H1 (cell line): ENCODE data around the gene MRPS18B. TPM values are rescaled to one million over a fixed set of nuclear protein-coding genes. Genes with fewer than 3 reads are reported as not detected.

Source experiments
- CTCF ChIA-PET: fragments of 300-600 bp; sonication (Branson Sonifier 250); formaldehyde crosslinking; loops from one replicate; lab custom pipeline; 2021; ENCODE audit not compliant: partially characterized antibody; lab: Charles Lee
- POLR2A ChIA-PET: fragments of 300-600 bp; sonication (Branson Sonifier 250); formaldehyde crosslinking; loops from one replicate; lab custom pipeline; 2021; ENCODE audit warnings: inconsistent platforms; ENCODE audit not compliant: partially characterized antibody; lab: Charles Lee
- DNase-seq, 2 experiments: peaks; one replicate each; pipeline versions ENCODE4 v3.0.0 to v3.0.0-alpha.2; 2010 to 2022; ENCODE audit warnings: low spot score in 2 of 2, low read depth in 1 of 2, mixed read lengths in 1 of 2
- FAIRE-seq: peaks from 2 replicates; lab custom pipeline; 2011; peaks lifted over from hg19 to GRCh38; lab: Jason Lieb, UNC
- H2AFZ ChIP-seq: 2 replicates; pipeline ENCODE4 v1.8.1; 2012; ENCODE audit warnings: low read length, inconsistent platforms
- H2AK5ac ChIP-seq: 2 replicates; pipeline ENCODE4 v1.6.1; 2013; ENCODE audit warnings: low read depth, low read length
- H2BK120ac ChIP-seq: replicated peaks from 2 replicates; pipeline ENCODE3; 2013; ENCODE audit warnings: low read depth, low read length, inconsistent platforms
- H2BK12ac ChIP-seq: 2 replicates; pipeline ENCODE4 v1.6.1; 2013; ENCODE audit warnings: low read depth, low read length
- H2BK15ac ChIP-seq: 2 replicates; pipeline ENCODE4 v1.6.1; 2013; ENCODE audit warnings: low read length
- H2BK20ac ChIP-seq: 2 replicates; pipeline ENCODE4 v1.6.1; 2013; ENCODE audit warnings: low read length
- H2BK5ac ChIP-seq: 2 replicates; pipeline ENCODE4 v1.6.1; 2013; ENCODE audit warnings: low read depth, low read length
- H3K14ac ChIP-seq: 2 replicates; pipeline ENCODE4 v1.6.1; 2013; ENCODE audit warnings: inconsistent platforms; ENCODE audit not compliant: insufficient read length
- H3K18ac ChIP-seq: 2 replicates; pipeline ENCODE4 v1.6.1; 2013; ENCODE audit warnings: low read length; ENCODE audit errors: extremely low read depth
- H3K23ac ChIP-seq: 2 replicates; pipeline ENCODE4 v1.6.1; 2013; ENCODE audit warnings: inconsistent platforms; ENCODE audit not compliant: insufficient read length
- H3K23me2 ChIP-seq: 2 replicates; pipeline ENCODE4 v1.6.1; 2013; ENCODE audit warnings: low read depth, low read length
- H3K27ac ChIP-seq: 2 replicates; pipeline ENCODE4 v1.6.1; 2011; ENCODE audit warnings: low read depth, low read length, inconsistent platforms
- H3K27me3 ChIP-seq, 4 experiments: replicated peaks in 1 of 4; 1 replicate in 1 of 4; 2 replicates in 3 of 4; pipeline versions ENCODE4 v1.6.1 to v1.8.1; 2011 to 2013; ENCODE audit warnings: low read length in 3 of 4, mild to moderate bottlenecking in 3 of 4, inconsistent platforms in 2 of 4, mixed read lengths in 2 of 4, moderate library complexity in 1 of 4; ENCODE audit not compliant: control insufficient read depth in 3 of 4, insufficient read depth in 3 of 4; ENCODE audit errors: extremely low read depth in 1 of 4
- H3K36me3 ChIP-seq, 4 experiments: 2 replicates each; pipeline versions ENCODE4 v1.6.1 to v1.8.1; 2011 to 2013; ENCODE audit warnings: mild to moderate bottlenecking in 4 of 4, low read length in 3 of 4, moderate library complexity in 2 of 4, control low read depth in 1 of 4, inconsistent platforms in 1 of 4; ENCODE audit not compliant: insufficient read depth in 4 of 4, control insufficient read depth in 2 of 4
- H3K4ac ChIP-seq: replicated peaks from 2 replicates; pipeline ENCODE3; 2013; ENCODE audit warnings: low read length, low read depth, mixed read lengths, inconsistent platforms; ENCODE audit not compliant: insufficient read length
- H3K4me1 ChIP-seq, 4 experiments: replicated peaks in 1 of 4; 1 replicate in 1 of 4; 2 replicates in 3 of 4; pipeline versions ENCODE4 v1.6.1 to v1.8.1; 2011 to 2013; ENCODE audit warnings: low read length in 3 of 4, inconsistent platforms in 2 of 4, mixed read lengths in 1 of 4; ENCODE audit not compliant: insufficient read depth in 4 of 4, control insufficient read depth in 3 of 4
- H3K4me2 ChIP-seq, 2 experiments: 2 replicates each; pipeline versions ENCODE4 v1.6.1 to v1.8.1; 2011 to 2013; ENCODE audit warnings: low read depth in 2 of 2, low read length in 2 of 2, control low read depth in 1 of 2, inconsistent platforms in 1 of 2, mild to moderate bottlenecking in 1 of 2; ENCODE audit not compliant: insufficient read depth in 1 of 2
- H3K4me3 ChIP-seq, 4 experiments: fragments of 200-600, 300-600 bp in 1 of 4; sonication (generic), shearing (Covaris generic), sonication (Bioruptor Twin) in 1 of 4; 2 replicates each; pipeline versions ENCODE4 v1.5.1 to v1.8.1; 2011 to 2016; ENCODE audit warnings: low read length in 4 of 4, low read depth in 3 of 4, control low read depth in 2 of 4, inconsistent platforms in 2 of 4, mild to moderate bottlenecking in 2 of 4, mixed read lengths in 1 of 4, moderate library complexity in 1 of 4; ENCODE audit not compliant: insufficient read depth in 2 of 4; ENCODE audit errors: extremely low read depth in 1 of 4
- H3K56ac ChIP-seq: replicated peaks from 2 replicates; pipeline ENCODE3; 2013; ENCODE audit warnings: low read depth, mild to moderate bottlenecking, mixed read lengths, low read length, inconsistent platforms; ENCODE audit not compliant: insufficient read length
- H3K79me1 ChIP-seq: 2 replicates; pipeline ENCODE4 v1.6.1; 2013; ENCODE audit warnings: low read depth, low read length, control low read depth
- H3K79me2 ChIP-seq, 2 experiments: 2 replicates each; pipeline versions ENCODE4 v1.6.1 to v1.8.1; 2012 to 2013; ENCODE audit warnings: low read length in 2 of 2, mild to moderate bottlenecking in 2 of 2, inconsistent platforms in 1 of 2; ENCODE audit not compliant: insufficient read depth in 2 of 2, control insufficient read depth in 1 of 2
- H3K9ac ChIP-seq, 4 experiments: replicated peaks in 1 of 4; 1 replicate in 1 of 4; 2 replicates in 3 of 4; pipeline versions ENCODE4 v1.6.1 to v1.8.1; 2011 to 2013; ENCODE audit warnings: low read depth in 3 of 4, low read length in 3 of 4, control low read depth in 2 of 4, mild to moderate bottlenecking in 2 of 4, moderate library complexity in 2 of 4, inconsistent platforms in 1 of 4; ENCODE audit errors: extremely low read depth in 1 of 4
- H3K9me3 ChIP-seq, 2 experiments: 2 replicates each; pipeline versions ENCODE4 v1.6.1 to v1.8.1; 2012 to 2013; ENCODE audit warnings: mild to moderate bottlenecking in 2 of 2, moderate library complexity in 2 of 2, control low read depth in 1 of 2, inconsistent platforms in 1 of 2, low read depth in 1 of 2, low read length in 1 of 2, mixed read lengths in 1 of 2; ENCODE audit not compliant: insufficient read depth in 2 of 2
- H4K20me1 ChIP-seq, 2 experiments: replicated peaks in 1 of 2; 2 replicates each; pipeline versions ENCODE3 to v1.8.1; 2011 to 2013; ENCODE audit warnings: inconsistent platforms in 2 of 2, low read length in 2 of 2, mild to moderate bottlenecking in 1 of 2; ENCODE audit not compliant: insufficient read depth in 2 of 2, control insufficient read depth in 1 of 2
- H4K5ac ChIP-seq: 2 replicates; pipeline ENCODE4 v1.6.1; 2013; ENCODE audit warnings: low read length, low read depth, mixed read lengths, inconsistent platforms; ENCODE audit not compliant: insufficient read length
- H4K8ac ChIP-seq: 2 replicates; pipeline ENCODE4 v1.8.0; 2013; ENCODE audit warnings: mild to moderate bottlenecking, moderate library complexity, low read length, inconsistent platforms; ENCODE audit not compliant: insufficient read depth; ENCODE audit errors: extremely low read depth
- H4K91ac ChIP-seq: replicated peaks from 2 replicates; pipeline ENCODE3; 2013; ENCODE audit warnings: low read length, mixed read lengths, inconsistent platforms; ENCODE audit not compliant: insufficient read length
- BACH1 ChIP-seq: IDR thresholded peaks from 2 replicates; pipeline ENCODE4 v1.6.1; 2012; ENCODE audit warnings: low read length, improper control_type of control experiment
- CTBP2 ChIP-seq: IDR thresholded peaks from 2 replicates; pipeline ENCODE4 v1.7.0; 2011; ENCODE audit warnings: borderline replicate concordance, mild to moderate bottlenecking, moderate library complexity, mixed read lengths, low read length; ENCODE audit not compliant: insufficient read depth, insufficient read length
- EP300 ChIP-seq, 2 experiments: IDR thresholded peaks; 1 replicate in 1 of 2; 2 replicates in 1 of 2; pipeline ENCODE4 v1.6.1; 2011 to 2012; ENCODE audit warnings: low read depth in 2 of 2, low read length in 2 of 2, mild to moderate bottlenecking in 2 of 2, borderline replicate concordance in 1 of 2, inconsistent platforms in 1 of 2, moderate library complexity in 1 of 2
- FOSL1 ChIP-seq: IDR thresholded peaks from 2 replicates; pipeline ENCODE4 v1.6.1; 2011; ENCODE audit warnings: mild to moderate bottlenecking, low read depth, low read length, moderate library complexity; ENCODE audit not compliant: insufficient read depth
- GABPA ChIP-seq: IDR thresholded peaks from 2 replicates; pipeline ENCODE4 v1.6.1; 2011; ENCODE audit warnings: mild to moderate bottlenecking, low read length, moderate library complexity, borderline replicate concordance; ENCODE audit not compliant: insufficient read depth
- HDAC6 ChIP-seq: IDR thresholded peaks from one replicate; pipeline ENCODE4 v1.7.1; 2012; ENCODE audit warnings: low read depth, mild to moderate bottlenecking, inconsistent platforms, low read length, moderate library complexity
- JUND ChIP-seq: IDR thresholded peaks from 2 replicates; pipeline ENCODE4 v1.6.1; 2011; ENCODE audit warnings: mild to moderate bottlenecking, improper control_type of control experiment, low read length
- POLR2AphosphoS5 ChIP-seq: IDR thresholded peaks from 2 replicates; pipeline ENCODE4 v1.6.1; 2011; ENCODE audit warnings: low read depth, low read length
- SIRT6 ChIP-seq: IDR thresholded peaks from one replicate; pipeline ENCODE4 v1.7.1; 2012; ENCODE audit warnings: low read length, inconsistent platforms
- SP2 ChIP-seq: IDR thresholded peaks from 2 replicates; pipeline ENCODE4 v1.6.1; 2012; ENCODE audit warnings: mild to moderate bottlenecking, low read length, inconsistent platforms
- SP4 ChIP-seq: IDR thresholded peaks from 2 replicates; pipeline ENCODE4 v1.6.1; 2012; ENCODE audit warnings: low read length, inconsistent platforms
- SRF ChIP-seq: IDR thresholded peaks from 2 replicates; pipeline ENCODE4 v1.6.1; 2011; ENCODE audit warnings: mild to moderate bottlenecking, low read depth, low read length, moderate library complexity
- SUZ12 ChIP-seq: fragments of 200-600 bp; sonication (generic); IDR thresholded peaks from 2 replicates; pipeline ENCODE4 v1.6.1; 2012; ENCODE audit warnings: mild to moderate bottlenecking, inconsistent platforms, low read length, moderate library complexity, mixed read lengths
- TBP ChIP-seq: IDR thresholded peaks from 2 replicates; pipeline ENCODE4 v1.6.1; 2011; ENCODE audit warnings: low read depth, low read length, improper control_type of control experiment
- YY1 ChIP-seq: IDR thresholded peaks from 2 replicates; pipeline ENCODE4 v1.6.1; 2011; ENCODE audit warnings: low read depth, mild to moderate bottlenecking, low read length
- WGBS, 2 experiments: shearing (Covaris generic) in 1 of 2; methylation state at CpG; one replicate each; pipeline versions ENCODE4 v1.1.6 to v1.1.7; 2013 to 2015; ENCODE audit warnings: low lambda C conversion rate in 2 of 2, mixed read lengths in 2 of 2, inconsistent platforms in 1 of 2, low coverage in 1 of 2, missing lambda C conversion rate in 1 of 2; ENCODE audit not compliant: insufficient replicate concordance in 2 of 2, insufficient coverage in 1 of 2, insufficient read length in 1 of 2; ENCODE audit errors: extremely low coverage in 1 of 2, missing lambda C conversion rate in 1 of 2; 5-methylcytosine and 5-hydroxymethylcytosine counted together
- polyA plus RNA-seq, 7 experiments: library from polyadenylated mRNA; depleted of rRNA in 3 of 7; stranded (reverse) in 5 of 7; unstranded in 2 of 7; fragments of >200 nt in 5 of 7; fragments of 200-250 nt in 2 of 7; gene quantifications; 1 replicate in 5 of 7; 2 replicates in 1 of 7; 4 replicates in 1 of 7; pipeline versions ENCODE4 v1.2.1 to v1.2.3, GENCODE V29; 2011 to 2013; ENCODE audit warnings: missing spikeins in 2 of 7, mixed read lengths in 2 of 7
- total RNA-seq: library from RNA; stranded (reverse); fragmentation: NEBNext Ultra II Directional; extraction: Animal tissue kit (Norgen Biotek cat#: 25700); gene quantifications from 2 replicates; pipeline ENCODE4 v1.2.1, GENCODE V29; 2021

Gene MRPS18B
- total and polyA plus RNA-seq, 2 of the 8 experiments (the other 6 are each of a cell fraction or from before 2014, with no cell fraction given): 57.8 to 83.3 TPM

DNA sequence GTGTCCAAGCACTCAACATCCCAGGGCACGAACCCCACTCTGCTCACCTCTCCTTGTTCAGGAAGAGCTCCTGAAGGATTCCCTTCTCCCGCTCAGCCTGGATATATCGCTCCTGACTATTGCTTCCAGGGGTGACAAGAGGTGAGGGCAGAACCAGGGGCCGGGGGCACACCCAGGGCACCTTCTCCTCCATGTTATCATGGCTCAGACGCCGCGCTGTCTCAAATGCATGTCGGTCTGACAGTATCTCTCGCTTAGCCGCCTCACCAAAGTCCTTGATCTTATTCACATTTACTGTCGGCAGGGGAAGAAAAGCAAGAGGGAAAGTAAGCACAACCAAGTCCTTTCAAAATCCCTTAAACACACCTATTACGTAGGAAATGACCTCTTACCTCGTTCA lies 13.7 kb upstream of the MRPS18B start:
- ChIA-PET CTCF (interaction anchor here (2.2 kb wide), 1 partner anchor 28 kb away, joined by 5 read pairs; no protein-coding TSS in a partner anchor), POLR2A (interaction anchor here (0.6 to 21.6 kb wide), 11 partner anchors 10 to 129 kb away, joined by 3 to 712 read pairs (median 5); partner anchors contain the start of genes DHX16, MRPS18B and PPP1R10)
- no peak overlapping the region for H2BK12ac ChIP-seq
- peaks cover 11 to 40% of the 10 kb centered on the region in 2 experiments for H4K20me1 ChIP-seq
- 95% methylated on average over 13 of the region's 13 CpGs; no CpG with 5 or more reads in 1 of the 2 experiments for WGBS, 2 experiments
- H3K56ac ChIP-seq: no peak overlapping the region
- no peaks in the 10 kb centered on the region; the same call in 1 of the 2 replicates for H3K23me2 ChIP-seq
- no peak overlapping the region for H2BK15ac ChIP-seq
- H2BK120ac ChIP-seq: no peak overlapping the region
- no peak overlapping the region for H2BK20ac ChIP-seq
- H2AFZ ChIP-seq: no peak overlapping the region
- H3K4me3 ChIP-seq: no peak overlapping the region
- DNase-seq: no peak
- H3K4me2 ChIP-seq: no peak overlapping the region
- H3K79me2 ChIP-seq: no peaks in the 10 kb centered on the region
- no peak overlapping the region for H2BK5ac ChIP-seq
- H3K18ac ChIP-seq: no peak overlapping the region
- H4K91ac ChIP-seq: no peak overlapping the region
- no peak overlapping the region for H3K23ac ChIP-seq
- no peak overlapping the region for H3K9ac ChIP-seq
- no peak for FAIRE-seq
- H3K4me1 ChIP-seq: no peaks in the 10 kb centered on the region
- H3K4ac ChIP-seq: no peak overlapping the region
- H3K14ac ChIP-seq: no peak overlapping the region
- H3K9me3 ChIP-seq: no peaks in the 10 kb centered on the region
- no peaks in the 10 kb centered on the region for H3K27me3 ChIP-seq
- H3K36me3 ChIP-seq: peaks cover 64 to 87% (median 78%) of the 10 kb centered on the region in 4 experiments
- no peak overlapping the region for H2AK5ac ChIP-seq
- no peaks in the 10 kb centered on the region; the same call in none of the 2 replicates for H3K79me1 ChIP-seq
- no peak overlapping the region for H4K5ac ChIP-seq
- no peak overlapping the region for H4K8ac ChIP-seq
- no peak overlapping the region for H3K27ac ChIP-seq
- TF ChIP-seq BACH1 (no peak), SIRT6 (no peak), CTBP2 (no peak), TBP (no peak), JUND (no peak), FOSL1 (no peak), HDAC6 (no peak), YY1 (no peak), SP4 (no peak), POLR2AphosphoS5 (no peak), EP300 (IDR thresholded peaks at IDR 0.05; ENCODE audit: borderline replicate concordance in 1 of 2, low read depth in 2 of 2, low read length in 2 of 2) (no peak), SP2 (no peak), SUZ12 (no peak), GABPA (no peak), SRF (no peak)
